ENCODE results near the gene SHISA3. TPM values are rescaled to one million over a fixed set of nuclear protein-coding genes. Genes with fewer than 3 reads are reported as not detected.

SHISA3 gene
- total RNA-seq, 2 donors from 2014 or later, result 0.36 TPM; not detected in 1

DNA sequence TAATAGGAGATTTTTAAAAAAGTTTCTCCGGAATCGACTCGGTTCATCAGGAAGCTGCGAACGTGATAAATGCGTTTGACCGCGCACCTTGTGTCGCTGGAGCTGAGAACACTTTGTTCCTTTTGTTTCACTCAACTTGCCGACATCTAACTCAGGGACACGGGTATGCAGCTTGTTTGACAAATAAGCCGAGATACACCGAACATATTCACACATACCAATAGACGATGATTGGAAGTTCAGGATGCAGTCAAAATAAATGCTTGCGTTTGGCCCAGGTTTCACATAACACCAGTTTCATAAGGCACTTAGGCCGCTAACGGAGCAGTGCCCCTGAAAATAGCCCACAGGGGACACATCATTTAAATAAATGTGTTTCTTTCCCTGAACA, 932 bp upstream of the SHISA3 start:
- Histone ChIP-seq H3K4me3 (no peak overlapping the region), H3K36me3 (no peaks in the 10 kb centered on the region), H3K4me1 (replicated peaks) (peaks cover 5% of the 10 kb centered on the region), H3K27ac (no peak overlapping the region), H3K9me3 (no peaks in the 10 kb centered on the region), H3K27me3 (replicated peaks; ENCODE audit: insufficient read depth) (peaks cover 15% of the 10 kb centered on the region)
- TF ChIP-seq, protein P1, sequence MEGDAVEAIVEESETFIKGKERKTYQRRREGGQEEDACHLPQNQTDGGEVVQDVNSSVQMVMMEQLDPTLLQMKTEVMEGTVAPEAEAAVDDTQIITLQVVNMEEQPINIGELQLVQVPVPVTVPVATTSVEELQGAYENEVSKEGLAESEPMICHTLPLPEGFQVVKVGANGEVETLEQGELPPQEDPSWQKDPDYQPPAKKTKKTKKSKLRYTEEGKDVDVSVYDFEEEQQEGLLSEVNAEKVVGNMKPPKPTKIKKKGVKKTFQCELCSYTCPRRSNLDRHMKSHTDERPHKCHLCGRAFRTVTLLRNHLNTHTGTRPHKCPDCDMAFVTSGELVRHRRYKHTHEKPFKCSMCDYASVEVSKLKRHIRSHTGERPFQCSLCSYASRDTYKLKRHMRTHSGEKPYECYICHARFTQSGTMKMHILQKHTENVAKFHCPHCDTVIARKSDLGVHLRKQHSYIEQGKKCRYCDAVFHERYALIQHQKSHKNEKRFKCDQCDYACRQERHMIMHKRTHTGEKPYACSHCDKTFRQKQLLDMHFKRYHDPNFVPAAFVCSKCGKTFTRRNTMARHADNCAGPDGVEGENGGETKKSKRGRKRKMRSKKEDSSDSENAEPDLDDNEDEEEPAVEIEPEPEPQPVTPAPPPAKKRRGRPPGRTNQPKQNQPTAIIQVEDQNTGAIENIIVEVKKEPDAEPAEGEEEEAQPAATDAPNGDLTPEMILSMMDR (IDR thresholded peaks at IDR 0.05), result no peak
- TF ChIP-seq POLR2A (IDR thresholded peaks at IDR 0.05) (no peak), POLR2AphosphoS5 (IDR thresholded peaks at IDR 0.05) (no peak)
- WGBS, result 20% methylated on average over 17 of the region's 17 CpGs
- intact Hi-C loops (cut with DNase I), result no loop called here
- no peak for DNase-seq (ENCODE audit: low spot score)

DNA sequence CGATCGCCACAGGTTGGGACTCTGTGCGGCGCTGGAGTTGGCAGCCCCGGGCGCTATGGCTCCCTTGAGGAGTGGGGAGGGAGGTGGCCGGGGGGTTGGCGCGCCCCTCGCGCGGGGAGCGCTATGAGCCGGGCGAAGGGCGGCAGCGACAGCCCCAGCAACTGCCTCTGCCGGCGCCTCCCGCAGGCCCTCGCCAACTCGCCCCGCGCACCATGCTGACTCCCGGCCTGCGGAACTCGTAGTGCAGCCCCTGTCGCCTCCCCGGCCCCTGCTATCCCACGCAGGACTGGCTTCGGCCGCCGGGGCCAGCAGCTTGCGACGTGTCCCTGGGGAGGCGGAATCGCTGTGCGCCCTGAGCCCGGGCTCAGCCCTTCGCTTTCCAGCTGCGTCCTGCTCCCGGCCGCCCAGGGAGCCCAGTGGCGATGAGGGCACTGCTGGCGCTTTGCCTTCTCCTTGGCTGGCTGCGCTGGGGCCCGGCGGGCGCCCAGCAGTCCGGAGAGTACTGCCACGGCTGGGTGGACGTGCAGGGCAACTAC, 415 bp downstream of the SHISA3 start:
- peak overlapping the region; percentile 20 to 27 for H3K4me3 ChIP-seq
- H3K27me3 ChIP-seq (replicated peaks; ENCODE audit: insufficient read depth), result peaks cover 15% of the 10 kb centered on the region
- WGBS, result 2% methylated on average over 30 of the region's 52 CpGs
- H3K4me1 ChIP-seq (replicated peaks), result peaks cover 5% of the 10 kb centered on the region
- H3K27ac ChIP-seq, result no peak overlapping the region
- TF ChIP-seq POLR2AphosphoS5 (IDR thresholded peaks at IDR 0.05) (no peak), POLR2A (IDR thresholded peaks at IDR 0.05) (no peak)
- TF ChIP-seq, protein P1 (IDR thresholded peaks at IDR 0.05), result no peak
- no peaks in the 10 kb centered on the region for H3K36me3 ChIP-seq
- DNase-seq (ENCODE audit: low spot score), result no peak
- no peaks in the 10 kb centered on the region for H3K9me3 ChIP-seq
- intact Hi-C loops (cut with DNase I), result no loop called here

DNA sequence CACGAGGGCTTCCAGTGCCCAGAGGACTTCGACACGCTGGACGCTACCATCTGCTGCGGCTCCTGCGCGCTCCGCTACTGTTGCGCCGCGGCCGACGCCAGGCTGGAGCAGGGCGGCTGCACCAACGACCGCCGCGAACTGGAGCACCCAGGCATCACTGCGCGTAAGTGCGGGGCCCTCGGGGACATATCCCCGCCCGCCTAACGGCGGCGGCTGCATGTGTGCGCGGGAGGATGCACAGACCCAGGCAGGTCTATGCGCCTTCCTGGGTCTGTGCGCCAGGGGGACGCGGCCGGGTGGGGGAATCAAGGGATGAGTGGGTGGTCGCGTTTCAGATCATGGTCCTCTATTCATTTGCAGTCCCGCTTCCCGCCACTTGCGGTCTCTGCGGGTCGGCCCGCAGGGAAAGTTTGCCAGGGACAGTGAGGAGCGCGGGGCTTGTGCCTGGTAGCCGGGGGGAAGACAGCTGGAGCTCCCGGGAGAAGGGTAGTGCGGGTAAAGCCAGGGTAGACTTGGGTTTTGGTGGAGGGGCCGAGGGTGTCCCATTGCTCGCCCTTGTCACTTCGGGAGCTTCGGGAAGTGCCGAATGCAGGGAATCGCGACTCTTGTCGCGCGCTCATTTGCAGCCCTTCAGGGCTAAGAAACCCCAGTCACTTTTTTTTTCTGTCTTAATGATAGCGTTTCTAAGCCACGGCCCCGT, 1.0 kb downstream of the SHISA3 start:
- H3K9me3 ChIP-seq, result no peaks in the 10 kb centered on the region
- TF ChIP-seq, protein P1 (IDR thresholded peaks at IDR 0.05), result no peak
- H3K36me3 ChIP-seq, result no peaks in the 10 kb centered on the region
- no peak for DNase-seq (ENCODE audit: low spot score)
- 2% methylated on average over 60 of the region's 60 CpGs for WGBS
- no peak overlapping the region for H3K27ac ChIP-seq
- intact Hi-C loops (cut with DNase I), result no loop called here
- H3K4me1 ChIP-seq (replicated peaks), result peaks cover 5% of the 10 kb centered on the region
- peak overlapping the region; percentile 20 to 27 for H3K4me3 ChIP-seq
- peaks cover 15% of the 10 kb centered on the region for H3K27me3 ChIP-seq (replicated peaks; ENCODE audit: insufficient read depth)

DNA sequence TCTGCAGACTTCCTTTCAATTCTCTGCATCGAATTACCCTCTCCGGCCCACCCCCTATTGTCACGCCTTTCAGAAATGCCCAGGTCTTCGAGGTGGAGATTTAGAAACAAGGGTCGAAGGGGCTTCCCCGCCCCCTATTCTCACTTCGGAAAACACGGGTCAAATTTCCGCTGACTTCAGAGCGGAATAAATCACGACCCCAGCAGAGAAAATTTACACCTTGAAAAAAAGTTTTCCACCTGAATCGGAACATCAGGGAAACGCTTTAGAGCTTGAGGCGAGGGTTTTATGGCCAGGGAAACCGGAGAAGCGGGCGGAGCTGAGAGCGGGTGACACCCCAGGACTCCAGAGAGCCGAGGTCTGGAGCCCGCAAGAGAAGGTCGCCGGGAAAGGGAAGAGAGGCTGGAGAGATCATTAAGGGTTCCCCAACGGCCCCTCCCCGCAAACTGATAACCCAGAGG, 1.6 kb downstream of the SHISA3 start:
- peaks cover 15% of the 10 kb centered on the region for H3K27me3 ChIP-seq (replicated peaks; ENCODE audit: insufficient read depth)
- WGBS, result 5% methylated on average over 24 of the region's 24 CpGs
- intact Hi-C loops (cut with DNase I), result no loop called here
- no peak for DNase-seq (ENCODE audit: low spot score)
- TF ChIP-seq, protein P1 (IDR thresholded peaks at IDR 0.05), result no peak
- TF ChIP-seq POLR2AphosphoS5 (IDR thresholded peaks at IDR 0.05) (no peak), POLR2A (IDR thresholded peaks at IDR 0.05) (no peak)
- no peak overlapping the region for H3K27ac ChIP-seq
- peaks cover 5% of the 10 kb centered on the region for H3K4me1 ChIP-seq (replicated peaks)
- H3K9me3 ChIP-seq, result no peaks in the 10 kb centered on the region
- H3K36me3 ChIP-seq, result no peaks in the 10 kb centered on the region
- H3K4me3 ChIP-seq, result no peak overlapping the region

DNA sequence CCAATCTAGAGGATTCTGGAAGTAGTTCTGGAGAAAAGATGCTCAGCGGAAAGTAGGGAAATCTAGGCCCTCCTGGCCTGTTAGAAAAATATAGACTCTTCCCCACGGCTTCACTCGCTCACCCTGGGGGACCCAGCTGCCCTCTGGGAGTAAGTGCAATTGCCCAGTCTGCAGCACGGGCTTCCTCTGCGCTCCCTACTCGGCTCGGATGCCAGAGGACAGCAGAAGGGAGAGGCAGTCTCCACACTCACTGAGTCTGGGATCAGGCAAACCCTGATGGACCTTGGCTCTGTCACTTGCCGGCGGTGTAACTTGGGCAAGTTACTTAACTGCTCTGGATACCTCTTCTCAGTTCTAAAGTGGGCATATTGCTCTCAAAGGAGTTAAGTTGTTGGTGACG, 2.1 kb downstream of the SHISA3 start:
- Histone ChIP-seq H3K4me1 (replicated peaks) (peaks cover 5% of the 10 kb centered on the region), H3K27ac (no peak overlapping the region), H3K9me3 (no peaks in the 10 kb centered on the region), H3K36me3 (no peaks in the 10 kb centered on the region), H3K27me3 (replicated peaks; ENCODE audit: insufficient read depth) (peaks cover 15% of the 10 kb centered on the region), H3K4me3 (no peak overlapping the region)
- no peak for DNase-seq (ENCODE audit: low spot score)
- no peak for TF ChIP-seq POLR2A (IDR thresholded peaks at IDR 0.05)
- TF ChIP-seq POLR2AphosphoS5 (IDR thresholded peaks at IDR 0.05), result no peak
- TF ChIP-seq, protein P1 (IDR thresholded peaks at IDR 0.05), result no peak
- intact Hi-C loops (cut with DNase I), result no loop called here
- WGBS, result 27% methylated on average over 10 of the region's 10 CpGs

All from prostate gland (tissue), 2 donors.